ENCODE measurements around the gene SRSF5. TPM values are rescaled to one million over a fixed set of nuclear protein-coding genes. Genes with fewer than 3 reads are reported as not detected.
"Not testable (repeated sequence)": the region's sequence is repeated elsewhere in the genome, so short reads cannot be mapped to it uniquely, and the experiment has no call there.

The SRSF5 gene
- polyA plus RNA-seq, 3 donors = 410 to 554 (median 502) TPM

- H3K4me1 ChIP-seq (ENCODE audit: control insufficient read depth in 1 of 2, insufficient read depth in 2 of 2, low read length in 2 of 2); H3K4me3 ChIP-seq (replicated peaks in 1 of 3; ENCODE audit: low read depth in 2 of 3, low read length in 3 of 3); H2AFZ ChIP-seq (ENCODE audit: insufficient read depth, low read depth, low read length, poor library complexity, severe bottlenecking); H3K9me3 Mint-ChIP-seq; H3K79me2 ChIP-seq (ENCODE audit: insufficient read depth, low read length); H3K4me3 Mint-ChIP-seq; DNase-seq; H3K36me3 ChIP-seq (replicated peaks in 1 of 2; ENCODE audit: control insufficient read depth in 1 of 2, insufficient read depth in 2 of 2, low read length in 2 of 2); H3K27me3 ChIP-seq (ENCODE audit: control insufficient read depth in 2 of 2, insufficient read depth in 2 of 2, low read length in 2 of 2); H3K27ac ChIP-seq (ENCODE audit: low read depth in 1 of 2, low read length in 2 of 2); H3K9ac ChIP-seq (ENCODE audit: insufficient read depth, low read length, poor library complexity, severe bottlenecking); H3K4me2 ChIP-seq (replicated peaks; ENCODE audit: extremely low read depth, low read length, poor library complexity, severe bottlenecking); H3K4me1 Mint-ChIP-seq; H4K20me1 ChIP-seq (ENCODE audit: insufficient read depth, low read length); H3K9me3 ChIP-seq (replicated peaks in 1 of 2; ENCODE audit: control insufficient read depth in 1 of 2, insufficient read depth in 1 of 2, low read length in 2 of 2); H3K36me3 Mint-ChIP-seq; H3K27ac Mint-ChIP-seq; intact Hi-C loops (cut with micrococcal nuclease): not testable (repeated sequence)
- peaks cover 2 to 10% (median 2%) of the 10 kb centered on the region in 3 donors for H3K27me3 Mint-ChIP-seq (ENCODE audit: low read depth in 3 of 3)
- WGBS (ENCODE audit: insufficient coverage) = 90% methylated on average over 4 of the region's 4 CpGs
Measured at GRCh38 chr14:69736405-69736804, 30.5 kb upstream of the SRSF5 start.

- intact Hi-C loops (cut with micrococcal nuclease) = no loop called here
- no peak overlapping the region for H3K4me2 ChIP-seq (replicated peaks; ENCODE audit: extremely low read depth, low read length, poor library complexity, severe bottlenecking)
Measured at GRCh38 chr14:69741055-69741454, 25.9 kb upstream of the SRSF5 start.

More at GRCh38 chr14:69741055-69741454, 25.9 kb upstream of the SRSF5 start:
- WGBS (ENCODE audit: insufficient coverage) = no CpG with 5 or more reads among the region's 1 CpG
- no peak for TF ChIP-seq CTCF (IDR thresholded peaks at IDR 0.05)
- Histone ChIP-seq H3K4me1 (ENCODE audit: control insufficient read depth in 1 of 2, insufficient read depth in 2 of 2, low read length in 2 of 2) (no peaks in the 10 kb centered on the region), H3K27ac (ENCODE audit: low read depth in 1 of 2, low read length in 2 of 2) (no peak overlapping the region), H3K36me3 (replicated peaks in 1 of 2; ENCODE audit: control insufficient read depth in 1 of 2, insufficient read depth in 2 of 2, low read length in 2 of 2) (no peaks in the 10 kb centered on the region), H3K9me3 (replicated peaks in 1 of 2; ENCODE audit: control insufficient read depth in 1 of 2, insufficient read depth in 1 of 2, low read length in 2 of 2) (peaks cover 5 to 12% of the 10 kb centered on the region in 2 donors), H3K4me3 (replicated peaks in 1 of 3; ENCODE audit: low read depth in 2 of 3, low read length in 3 of 3) (no peak overlapping the region), H2AFZ (ENCODE audit: insufficient read depth, low read depth, low read length, poor library complexity, severe bottlenecking) (no peak overlapping the region), H3K27me3 (ENCODE audit: control insufficient read depth in 2 of 2, insufficient read depth in 2 of 2, low read length in 2 of 2) (no peaks in the 10 kb centered on the region), H3K9ac (ENCODE audit: insufficient read depth, low read length, poor library complexity, severe bottlenecking) (no peak overlapping the region), H3K79me2 (ENCODE audit: insufficient read depth, low read length) (no peaks in the 10 kb centered on the region), H4K20me1 (ENCODE audit: insufficient read depth, low read length) (no peaks in the 10 kb centered on the region)
- H3K27me3 Mint-ChIP-seq (ENCODE audit: low read depth in 3 of 3) = peaks cover 0 to 3% (median 1%) of the 10 kb centered on the region in 3 donors
- H3K4me1 Mint-ChIP-seq = no peaks in the 10 kb centered on the region
- H3K36me3 Mint-ChIP-seq = no peaks in the 10 kb centered on the region
- H3K27ac Mint-ChIP-seq = no peak overlapping the region
- peaks cover 2 to 27% (median 17%) of the 10 kb centered on the region in 7 donors for H3K9me3 Mint-ChIP-seq
- H3K4me3 Mint-ChIP-seq = no peak overlapping the region
- DNase-seq = no peak

All from CD14-positive monocyte (primary cell).